ENCODE measurements around the gene ATP1A1. TPM values are rescaled to one million over a fixed set of nuclear protein-coding genes. Genes with fewer than 3 reads are reported as not detected.

Gene ATP1A1
- total and polyA plus RNA-seq, 9 of the 15 experiments (the other 6 are each of a cell fraction or from before 2014, with no cell fraction given) = 99.3 to 513 (median 234) TPM

GRCh38 chr1:116372651-116373430 is at the start of gene ATP1A1 (continued):
- peak; percentile 68 for TF ChIP-seq GABPB1 (CRISPR knock-in tag; IDR thresholded peaks at IDR 0.05)
- peak; percentile 41 for TF ChIP-seq MEIS2 (IDR thresholded peaks at IDR 0.05; ENCODE audit: partially characterized antibody)
- no peak for TF ChIP-seq ZNF41 (CRISPR knock-in tag; conservative IDR thresholded peaks at IDR 0.05)
- no peak for TF ChIP-seq NFATC3 (IDR thresholded peaks at IDR 0.05)
- TF ChIP-seq NRF1 (conservative IDR thresholded peaks at IDR 0.05 in 1 of 2, IDR thresholded peaks at IDR 0.05 in 1 of 2) = peak; percentile 89 to 90
- TF ChIP-seq RFX1 (IDR thresholded peaks at IDR 0.05) = peak; percentile 89
- TF ChIP-seq TEAD1 (CRISPR knock-in tag; IDR thresholded peaks at IDR 0.05) = peak in 1 of 2 experiments; percentile 76; a peak in 2 of 4 replicates
- TF ChIP-seq CTCF (IDR thresholded peaks at IDR 0.05 in 2 of 3, conservative IDR thresholded peaks at IDR 0.05 in 1 of 3; ENCODE audit: insufficient read depth in 2 of 3, low read depth in 1 of 3, low read length in 3 of 3) = peak in 1 of 3 experiments; percentile 18; a peak in 1 of 6 replicates
- TF ChIP-seq YY1 (IDR thresholded peaks at IDR 0.05; ENCODE audit: borderline replicate concordance in 1 of 3, control insufficient read depth in 1 of 3, extremely low read depth in 1 of 3, insufficient read depth in 3 of 3, insufficient read length in 1 of 3, insufficient replicate concordance in 2 of 3, low read depth in 1 of 3, low read length in 2 of 3) = peak in 2 of 3 experiments; percentile 62 to 64
- TF ChIP-seq ZNF699 (CRISPR knock-in tag; IDR thresholded peaks at IDR 0.05; ENCODE audit: insufficient replicate concordance) = no peak
- peak; percentile 75 for TF ChIP-seq HNRNPH1 (optimal IDR thresholded peaks at IDR 0.05; ENCODE audit: low read depth, low read length)
- peak; percentile 62; the same call in 1 of the 2 replicates for TF ChIP-seq CREB3L1 (IDR thresholded peaks at IDR 0.05; ENCODE audit: borderline replicate concordance, low read depth)
- peak; percentile 36 for TF ChIP-seq CHD4 (IDR thresholded peaks at IDR 0.05; ENCODE audit: insufficient read depth, insufficient replicate concordance, low read depth, low read length, poor library complexity, severe bottlenecking)
- TF ChIP-seq, protein P1, sequence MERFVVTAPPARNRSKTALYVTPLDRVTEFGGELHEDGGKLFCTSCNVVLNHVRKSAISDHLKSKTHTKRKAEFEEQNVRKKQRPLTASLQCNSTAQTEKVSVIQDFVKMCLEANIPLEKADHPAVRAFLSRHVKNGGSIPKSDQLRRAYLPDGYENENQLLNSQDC (CRISPR knock-in tag; IDR thresholded peaks at IDR 0.05) = peak; percentile 32; the same call in 1 of the 2 replicates
- TF ChIP-seq EP300 (IDR thresholded peaks at IDR 0.05; ENCODE audit: low read length) = peak; percentile 55; the same call in 1 of the 2 replicates
- peak in 1 of 3 experiments; percentile 60; a peak in 1 of 6 replicates for TF ChIP-seq ZBTB11 (CRISPR knock-in tag; IDR thresholded peaks at IDR 0.05)
- TF ChIP-seq NR3C1 (CRISPR knock-in tag; IDR thresholded peaks at IDR 0.05) = no peak; the same call in 1 of the 2 replicates
- TF ChIP-seq KDM2B (CRISPR knock-in tag; IDR thresholded peaks at IDR 0.05) = peak; percentile 28
